DMS79 (cell line): ENCODE results near the gene WDR38.

Experiments
- DNase-seq: peaks from one replicate; lab custom pipeline; 2025; lab: John Stamatoyannopoulos, UW

The WDR38 gene, protein sequence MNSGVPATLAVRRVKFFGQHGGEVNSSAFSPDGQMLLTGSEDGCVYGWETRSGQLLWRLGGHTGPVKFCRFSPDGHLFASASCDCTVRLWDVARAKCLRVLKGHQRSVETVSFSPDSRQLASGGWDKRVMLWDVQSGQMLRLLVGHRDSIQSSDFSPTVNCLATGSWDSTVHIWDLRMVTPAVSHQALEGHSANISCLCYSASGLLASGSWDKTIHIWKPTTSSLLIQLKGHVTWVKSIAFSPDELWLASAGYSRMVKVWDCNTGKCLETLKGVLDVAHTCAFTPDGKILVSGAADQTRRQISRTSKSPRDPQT

GRCh38 chr9:124852829-124853531, at the start of gene WDR38:
WDR38 (plus strand) TSS chr9:124853460; CDS start chr9:124853532, 72 bp downstream.
- peak; percentile 11 for DNase-seq

DNA sequence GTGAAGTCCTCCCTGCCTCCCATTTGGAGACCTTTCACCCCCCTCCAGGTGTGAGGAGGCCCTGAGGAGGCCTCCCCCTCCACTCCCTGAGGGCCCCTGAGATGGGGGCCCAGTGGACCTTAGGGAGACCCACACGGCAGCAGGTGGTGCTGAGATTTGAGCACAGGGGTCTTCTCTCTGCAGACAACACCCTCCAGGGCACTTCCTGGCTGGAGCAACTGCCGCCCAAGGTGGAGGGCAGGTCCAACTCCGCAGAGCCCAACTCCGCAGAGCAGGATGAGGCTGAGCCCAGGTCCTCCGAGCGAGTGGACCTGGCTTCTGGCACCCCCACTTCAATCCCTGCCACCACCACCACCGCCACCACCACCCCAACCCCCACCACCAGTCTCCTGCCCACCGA, 49.3 kb upstream of the WDR38 start:
- no peak for DNase-seq

GRCh38 chr9:124805186-124805585, 48.1 kb upstream of the WDR38 start:
- DNase-seq = no peak

DNA sequence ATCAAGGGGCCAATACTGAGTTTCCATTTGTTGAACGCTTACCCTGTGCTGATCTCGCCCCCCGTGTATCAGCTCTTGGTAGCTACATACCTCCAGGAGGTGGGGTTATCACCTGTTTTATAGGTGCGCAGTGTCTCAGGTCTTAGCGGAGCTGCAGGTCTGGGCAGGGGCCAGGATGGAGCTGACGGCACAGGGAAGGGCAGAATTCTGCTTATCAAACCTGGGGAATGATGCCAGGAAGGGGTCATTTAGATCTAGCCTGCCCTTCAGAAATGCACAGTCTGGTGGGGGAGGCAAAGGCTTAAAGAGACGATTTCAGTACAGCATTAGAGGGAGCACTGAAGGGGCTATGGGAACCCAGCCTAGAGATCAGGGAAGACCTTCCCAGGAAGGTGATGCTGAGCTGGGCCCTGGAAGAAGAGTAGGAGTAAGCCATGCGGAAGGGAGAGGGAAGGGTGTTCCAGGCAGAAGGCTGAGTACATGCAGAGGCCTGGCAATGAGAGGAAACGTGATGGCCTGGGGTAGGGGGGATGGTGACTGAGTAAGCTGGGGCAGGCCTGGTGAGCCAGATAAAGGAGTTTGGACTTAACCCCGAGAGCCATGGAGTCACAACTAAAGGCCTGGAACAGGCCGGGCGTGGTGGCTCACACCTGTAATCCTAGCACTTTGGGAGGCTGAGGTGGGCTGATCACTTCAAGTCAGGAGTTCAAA, 44.9 kb upstream of the WDR38 start:
- DNase-seq = no peak

DNA sequence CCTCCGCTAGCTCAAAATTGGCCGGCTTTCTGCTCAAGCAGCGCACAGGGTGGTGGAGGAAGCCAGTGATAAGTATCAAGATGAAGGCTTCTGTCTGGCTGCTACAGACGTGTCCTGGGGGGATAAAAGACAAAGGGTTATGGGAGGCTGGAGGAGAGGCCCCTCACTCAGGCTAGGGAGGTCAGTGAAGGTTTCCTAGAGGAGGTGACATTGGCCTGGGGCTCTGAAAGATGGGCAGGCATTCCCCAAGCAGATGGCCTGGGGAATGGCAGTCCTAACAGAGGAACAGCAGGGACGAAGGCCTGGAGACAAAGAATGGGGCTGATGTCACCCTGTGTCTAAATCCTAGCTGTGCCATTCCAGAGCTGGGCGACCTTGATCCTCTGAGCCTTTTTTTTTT, 44.0 kb upstream of the WDR38 start:
- no peak for DNase-seq

DNA sequence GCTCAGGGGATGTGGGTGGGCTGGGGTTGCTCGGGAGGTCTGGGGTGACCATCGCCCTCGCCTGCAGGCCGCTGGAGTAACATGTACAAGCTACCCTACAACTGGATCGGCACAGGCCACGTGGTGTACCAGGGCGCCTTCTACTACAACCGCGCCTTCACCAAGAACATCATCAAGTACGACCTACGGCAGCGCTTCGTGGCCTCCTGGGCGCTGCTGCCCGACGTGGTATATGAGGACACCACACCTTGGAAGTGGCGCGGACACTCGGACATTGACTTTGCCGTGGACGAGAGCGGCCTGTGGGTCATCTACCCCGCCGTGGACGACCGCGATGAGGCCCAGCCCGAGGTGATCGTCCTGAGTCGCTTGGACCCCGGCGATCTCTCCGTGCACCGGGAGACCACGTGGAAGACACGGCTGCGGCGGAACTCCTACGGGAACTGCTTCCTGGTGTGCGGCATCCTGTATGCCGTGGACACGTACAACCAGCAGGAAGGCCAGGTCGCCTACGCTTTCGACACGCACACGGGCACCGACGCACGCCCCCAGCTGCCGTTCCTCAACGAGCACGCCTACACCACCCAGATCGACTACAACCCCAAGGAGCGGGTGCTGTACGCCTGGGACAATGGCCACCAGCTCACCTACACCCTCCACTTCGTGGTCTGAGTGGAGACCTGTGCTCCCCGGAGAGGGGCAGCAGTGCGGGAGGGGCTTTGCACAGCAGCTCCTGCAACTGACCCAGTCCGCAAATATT, 43.3 kb upstream of the WDR38 start:
- no peak for DNase-seq

DNA sequence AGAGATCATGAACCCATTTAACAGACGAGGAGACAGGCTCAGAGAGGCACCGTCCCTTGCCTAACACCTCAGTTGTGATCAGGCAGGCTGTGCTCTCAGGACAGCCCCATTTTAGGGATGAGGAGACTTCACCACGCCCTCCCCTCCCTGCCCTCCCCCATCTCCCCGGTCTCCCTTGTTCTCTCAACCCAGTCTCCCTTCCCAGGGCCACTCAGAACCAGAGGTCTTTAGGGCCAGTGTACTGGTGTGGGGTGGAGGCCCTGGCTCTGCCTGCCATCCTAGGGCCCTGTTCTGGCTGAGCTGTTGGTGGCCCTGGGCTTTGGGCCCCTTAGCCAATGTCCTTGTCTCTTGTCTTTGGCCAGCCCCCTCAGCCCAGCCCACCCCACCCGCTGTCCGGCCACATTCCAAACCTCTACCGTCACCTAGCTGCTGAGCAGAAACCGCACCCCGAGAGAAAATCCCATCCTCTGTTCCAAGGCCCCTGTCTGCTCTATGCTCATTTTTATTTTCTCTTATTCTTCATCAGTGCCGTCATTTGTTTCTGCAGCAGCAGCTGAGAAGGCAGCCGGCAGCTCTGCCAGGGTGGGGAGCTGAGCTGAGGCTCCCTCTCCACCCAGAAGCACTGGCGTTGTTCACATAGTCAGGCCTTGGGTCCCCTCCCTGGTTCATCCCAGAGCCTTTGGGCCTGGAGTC, 42.5 kb upstream of the WDR38 start:
- no peak for DNase-seq

DNA sequence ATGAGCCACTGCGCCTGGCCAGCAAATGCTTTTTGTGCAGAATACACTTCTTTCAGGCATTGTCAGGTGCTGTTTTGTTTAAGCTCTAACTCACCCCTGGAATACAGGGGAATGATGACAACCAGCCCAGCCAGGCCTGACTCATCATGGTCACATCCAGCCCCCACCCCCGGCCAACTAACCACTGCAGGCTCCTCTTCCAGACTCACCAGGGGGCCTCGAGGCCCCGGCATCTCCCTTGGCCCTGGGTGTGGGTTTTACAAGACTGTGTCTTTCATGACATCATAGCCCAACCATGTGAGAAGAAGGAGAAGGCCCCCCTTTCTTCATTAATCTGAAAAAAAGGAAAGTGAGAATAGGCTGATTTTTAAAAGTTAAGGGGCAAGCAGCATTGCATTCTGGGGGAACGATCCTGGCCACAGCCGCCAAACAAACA, 40.8 kb upstream of the WDR38 start:
- no peak for DNase-seq

GRCh38 chr9:124813041-124813440, 40.2 kb upstream of the WDR38 start:
- no peak for DNase-seq

- DNase-seq = no peak
Observed at GRCh38 chr9:124813501-124814163, 39.6 kb upstream of the WDR38 start.

DNA sequence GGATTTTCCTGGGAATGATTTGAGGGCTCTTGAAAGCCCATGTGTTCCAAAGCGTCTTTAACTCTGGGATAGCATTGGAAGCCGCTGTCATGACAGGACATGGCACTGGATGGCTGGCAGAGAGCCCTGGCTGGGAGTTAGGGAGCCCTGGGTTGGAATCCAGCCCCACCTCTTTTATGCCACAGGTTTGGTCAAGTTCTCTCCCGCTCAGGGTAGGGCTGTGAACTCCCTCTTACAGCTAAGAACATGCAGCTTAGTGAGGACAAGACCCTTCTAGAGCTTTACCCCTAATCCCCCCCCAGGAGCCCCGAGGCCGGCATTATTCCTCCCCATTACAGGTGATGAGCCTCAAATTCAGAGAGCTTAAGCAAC, 39.1 kb upstream of the WDR38 start:
- DNase-seq = no peak

GRCh38 chr9:124815601-124816000, 37.7 kb upstream of the WDR38 start:
- DNase-seq = no peak

GRCh38 chr9:124818431-124819281, 34.6 kb upstream of the WDR38 start:
- no peak for DNase-seq

GRCh38 chr9:124820698-124821623, 32.3 kb upstream of the WDR38 start:
- no peak for DNase-seq

DNA sequence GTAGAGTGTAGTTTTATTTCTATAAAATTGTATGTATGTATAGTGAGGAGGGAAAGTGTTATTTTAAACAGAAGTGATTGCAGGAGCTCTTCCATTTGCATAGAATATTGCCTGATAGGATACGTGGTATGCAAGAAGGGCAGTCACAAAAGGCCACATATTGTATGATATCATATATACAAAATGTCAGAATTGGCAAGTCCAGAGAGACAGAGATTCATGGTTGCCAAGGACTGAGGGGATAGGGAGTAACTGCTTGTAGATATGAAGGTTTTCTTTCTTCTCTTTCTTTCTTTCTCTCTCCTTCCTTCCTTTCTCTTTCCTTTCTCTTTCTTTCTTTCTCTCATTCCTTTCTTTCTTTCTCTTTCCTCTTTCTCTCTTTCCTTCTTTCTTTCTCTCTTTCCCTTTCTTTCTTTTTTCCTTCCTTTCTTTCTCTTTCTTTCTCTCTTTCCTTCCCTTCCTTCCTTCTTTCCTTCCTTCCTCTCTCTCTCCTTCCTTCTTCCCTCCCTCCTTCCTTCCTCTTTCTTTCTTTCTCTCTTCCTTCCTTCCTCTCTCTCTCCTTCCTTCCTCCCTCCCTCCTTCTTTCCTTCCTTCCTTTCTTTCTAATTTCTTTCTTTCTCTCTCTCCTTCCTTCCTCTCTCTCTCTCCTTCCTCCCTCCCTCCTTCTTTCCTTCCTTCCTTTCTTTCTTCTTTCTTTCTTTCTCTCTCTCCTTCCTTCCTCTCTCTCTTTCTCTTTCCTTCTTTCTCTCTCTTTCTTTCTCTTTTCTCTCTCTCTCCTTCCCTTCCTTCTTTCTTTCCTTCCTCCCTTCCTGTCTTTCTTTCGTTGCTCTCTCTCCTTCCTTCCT, 24.5 kb upstream of the WDR38 start:
- DNase-seq = no peak

DNA sequence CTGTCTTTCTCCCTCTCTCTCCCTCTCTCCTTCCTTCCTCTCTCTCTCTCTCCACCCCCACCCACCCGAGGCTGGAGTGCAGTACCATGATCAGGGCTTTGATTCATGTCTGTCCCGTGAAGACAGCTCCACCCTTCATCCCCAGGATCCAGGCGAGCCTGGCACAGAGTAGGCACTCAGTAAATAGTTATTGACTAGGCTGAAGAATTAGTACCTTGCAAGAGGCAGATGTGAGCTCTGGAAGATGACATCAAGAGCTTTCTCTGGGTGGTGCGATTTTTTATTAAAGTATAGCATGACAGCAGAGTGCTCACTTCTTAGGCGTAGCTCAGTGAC, 24.0 kb upstream of the WDR38 start:
- no peak for DNase-seq

DNA sequence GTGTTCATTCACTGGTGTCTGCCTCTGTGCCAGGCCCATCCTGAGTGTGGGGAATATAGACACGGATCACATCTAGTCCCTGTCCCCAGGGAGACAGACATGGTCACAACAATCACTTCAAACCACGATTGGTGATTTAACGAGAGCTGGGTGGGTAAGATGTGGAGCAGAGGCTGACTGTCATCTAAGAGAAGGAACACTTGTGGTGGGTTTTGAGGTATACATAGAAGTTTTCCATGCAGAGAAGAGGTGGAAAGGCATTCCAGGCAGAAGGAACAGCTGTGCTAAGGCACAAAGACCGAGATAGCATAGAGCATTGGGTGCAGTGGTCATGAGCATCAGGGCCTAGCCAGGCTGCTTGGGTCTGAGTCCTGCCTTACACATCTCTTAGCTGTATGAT, 22.7 kb upstream of the WDR38 start:
- no peak for DNase-seq

- DNase-seq = no peak
Observed at GRCh38 chr9:124831642-124832364, 21.5 kb upstream of the WDR38 start.
